Measurements from ENCODE around the gene DUOXA1. TPM values are rescaled to one million over a fixed set of nuclear protein-coding genes. Genes with fewer than 3 reads are reported as not detected.

Gene DUOXA1
- total RNA-seq, 1 donor from 2014 or later, result 6.6 TPM

DNA sequence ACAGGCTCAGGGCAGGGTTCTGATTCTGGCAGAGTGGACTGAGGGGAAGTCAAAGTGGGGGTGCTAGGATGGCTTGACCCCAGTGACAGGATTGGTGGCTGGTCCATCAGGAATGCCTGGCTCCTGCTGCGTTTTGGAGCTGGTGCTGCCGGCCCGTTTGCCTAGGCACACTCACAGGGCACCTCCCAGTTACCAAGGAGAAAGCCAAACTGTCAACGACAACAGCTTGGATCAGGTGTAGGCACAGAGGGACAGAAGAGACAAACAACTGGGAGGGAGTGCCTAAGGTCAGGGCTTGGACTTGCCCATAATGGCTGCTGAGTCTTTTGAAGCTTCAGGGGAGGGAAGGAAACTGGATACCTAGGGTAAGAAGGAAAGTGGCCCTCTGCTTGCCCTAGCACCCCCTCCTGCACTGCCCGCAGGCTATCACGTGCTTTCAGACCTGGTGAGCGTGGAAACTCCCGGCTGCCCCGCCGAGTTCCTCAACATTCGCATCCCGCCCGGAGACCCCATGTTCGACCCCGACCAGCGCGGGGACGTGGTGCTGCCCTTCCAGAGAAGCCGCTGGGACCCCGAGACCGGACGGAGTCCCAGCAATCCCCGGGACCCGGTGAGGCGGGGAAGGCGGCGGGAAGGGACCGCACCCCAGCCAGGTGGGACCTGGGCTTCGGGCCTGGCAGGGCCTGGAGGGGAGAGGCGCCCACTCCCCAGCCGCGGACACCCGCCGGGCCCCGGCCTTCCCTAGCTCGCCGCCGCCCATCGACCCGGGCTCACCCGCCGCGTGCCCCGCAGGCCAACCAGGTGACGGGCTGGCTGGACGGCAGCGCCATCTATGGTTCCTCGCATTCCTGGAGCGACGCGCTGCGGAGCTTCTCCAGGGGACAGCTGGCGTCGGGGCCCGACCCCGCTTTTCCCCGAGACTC is 5.3 kb upstream of the DUOXA1 start:
- TF ChIP-seq, protein P1, sequence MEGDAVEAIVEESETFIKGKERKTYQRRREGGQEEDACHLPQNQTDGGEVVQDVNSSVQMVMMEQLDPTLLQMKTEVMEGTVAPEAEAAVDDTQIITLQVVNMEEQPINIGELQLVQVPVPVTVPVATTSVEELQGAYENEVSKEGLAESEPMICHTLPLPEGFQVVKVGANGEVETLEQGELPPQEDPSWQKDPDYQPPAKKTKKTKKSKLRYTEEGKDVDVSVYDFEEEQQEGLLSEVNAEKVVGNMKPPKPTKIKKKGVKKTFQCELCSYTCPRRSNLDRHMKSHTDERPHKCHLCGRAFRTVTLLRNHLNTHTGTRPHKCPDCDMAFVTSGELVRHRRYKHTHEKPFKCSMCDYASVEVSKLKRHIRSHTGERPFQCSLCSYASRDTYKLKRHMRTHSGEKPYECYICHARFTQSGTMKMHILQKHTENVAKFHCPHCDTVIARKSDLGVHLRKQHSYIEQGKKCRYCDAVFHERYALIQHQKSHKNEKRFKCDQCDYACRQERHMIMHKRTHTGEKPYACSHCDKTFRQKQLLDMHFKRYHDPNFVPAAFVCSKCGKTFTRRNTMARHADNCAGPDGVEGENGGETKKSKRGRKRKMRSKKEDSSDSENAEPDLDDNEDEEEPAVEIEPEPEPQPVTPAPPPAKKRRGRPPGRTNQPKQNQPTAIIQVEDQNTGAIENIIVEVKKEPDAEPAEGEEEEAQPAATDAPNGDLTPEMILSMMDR (IDR thresholded peaks at IDR 0.05; ENCODE audit: unreplicated experiment), result no peak
- DNase-seq (ENCODE audit: low spot score in 2 of 2, unreplicated experiment in 2 of 2), result no peak
- H3K27ac Mint-ChIP-seq, result no peak overlapping the region
- H3K9me3 Mint-ChIP-seq, result no peaks in the 10 kb centered on the region
- H3K4me3 Mint-ChIP-seq, result peak overlapping the region; percentile 34
- H3K36me3 Mint-ChIP-seq, result no peaks in the 10 kb centered on the region
- peaks cover 14% of the 10 kb centered on the region for H3K4me1 Mint-ChIP-seq
- peaks cover 66% of the 10 kb centered on the region for H3K27me3 Mint-ChIP-seq (ENCODE audit: low read depth)

DNA sequence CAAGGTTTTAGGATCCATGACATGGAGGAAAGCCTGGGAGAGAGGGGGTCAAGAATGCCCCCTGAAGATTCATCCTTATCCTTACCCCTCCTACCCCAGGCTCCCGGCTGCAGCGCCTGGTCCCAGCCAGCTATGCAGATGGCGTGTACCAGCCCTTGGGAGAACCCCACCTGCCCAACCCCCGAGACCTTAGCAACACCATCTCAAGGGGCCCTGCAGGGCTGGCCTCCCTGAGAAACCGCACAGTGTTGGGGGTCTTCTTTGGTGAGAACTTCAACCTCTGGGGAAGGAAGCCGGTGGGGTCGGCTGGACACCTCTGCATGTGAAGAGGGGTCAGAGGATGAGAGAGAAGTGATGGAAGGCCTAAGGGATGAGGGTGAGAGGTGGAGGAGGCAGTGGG is 4.4 kb upstream of the DUOXA1 start:
- DNase-seq (ENCODE audit: low spot score in 2 of 2, unreplicated experiment in 2 of 2), result no peak
- Mint-ChIP-seq H3K9me3 (no peaks in the 10 kb centered on the region), H3K27ac (no peak overlapping the region), H3K4me1 (peaks cover 16% of the 10 kb centered on the region), H3K4me3 (no peak overlapping the region), H3K36me3 (no peaks in the 10 kb centered on the region), H3K27me3 (ENCODE audit: low read depth) (peaks cover 75% of the 10 kb centered on the region)
- TF ChIP-seq, protein P1 (IDR thresholded peaks at IDR 0.05; ENCODE audit: unreplicated experiment), result no peak

DNA sequence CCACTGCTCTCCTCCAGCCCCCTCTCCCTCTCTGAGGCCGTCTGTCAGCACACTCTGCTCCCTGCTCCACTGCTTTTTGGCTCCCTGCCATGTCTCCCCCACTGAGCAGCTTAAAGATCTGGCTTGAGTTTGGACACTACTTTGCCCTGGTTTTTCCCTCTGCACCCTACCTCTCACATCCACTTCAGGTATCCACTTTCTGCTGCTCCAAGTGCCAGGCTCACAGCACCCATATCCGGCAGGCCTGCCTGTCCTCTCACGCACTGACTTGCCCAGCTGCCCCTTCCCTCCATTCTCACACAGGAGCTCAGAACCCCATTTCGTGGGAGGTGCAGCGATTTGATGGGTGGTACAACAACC is 3.9 kb upstream of the DUOXA1 start:
- DNase-seq (ENCODE audit: low spot score in 2 of 2, unreplicated experiment in 2 of 2), result peak in 1 of 2 experiments; percentile 56
- TF ChIP-seq, protein P1 (IDR thresholded peaks at IDR 0.05; ENCODE audit: unreplicated experiment), result no peak
- no peak overlapping the region for H3K4me3 Mint-ChIP-seq

DNA sequence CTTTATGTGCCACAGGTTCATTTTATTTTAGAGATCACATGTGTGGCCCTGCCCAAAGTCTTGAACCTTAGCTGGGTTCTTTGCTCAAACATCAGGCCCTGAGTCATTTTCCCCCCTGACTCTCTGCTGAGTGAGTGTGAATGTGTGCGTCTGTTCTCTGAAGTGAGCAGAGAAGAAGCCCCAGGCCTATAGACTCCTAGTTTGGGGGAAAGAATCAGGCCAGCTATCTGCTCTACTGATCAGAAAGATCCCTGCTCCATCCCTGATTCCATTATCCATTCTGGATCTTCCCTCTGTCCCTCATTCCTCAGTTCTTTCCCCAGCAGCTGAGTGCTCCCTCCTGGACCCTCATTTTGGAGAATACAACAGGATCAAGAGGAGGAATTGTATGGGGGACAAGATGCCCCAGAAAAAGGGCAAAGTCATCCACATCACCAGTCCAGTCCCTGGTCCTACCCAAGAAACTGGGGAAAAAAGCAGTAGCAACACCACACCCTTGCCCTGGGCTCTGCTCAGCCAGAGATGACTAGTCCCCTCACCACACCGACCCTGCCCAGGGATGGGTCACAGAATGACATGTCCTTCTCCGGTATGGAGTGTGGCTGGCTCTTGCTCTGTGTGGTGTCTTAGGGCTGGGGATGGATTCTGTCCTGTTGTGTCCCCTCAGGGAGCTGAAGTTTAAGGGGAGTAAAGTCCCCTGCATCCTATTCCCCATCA is 3.3 kb upstream of the DUOXA1 start:
- H3K9me3 Mint-ChIP-seq, result no peaks in the 10 kb centered on the region
- H3K27ac Mint-ChIP-seq, result no peak overlapping the region
- no peak for DNase-seq (ENCODE audit: low spot score in 2 of 2, unreplicated experiment in 2 of 2)
- TF ChIP-seq, protein P1 (IDR thresholded peaks at IDR 0.05; ENCODE audit: unreplicated experiment), result no peak
- no peak overlapping the region for H3K4me3 Mint-ChIP-seq
- peaks cover 85% of the 10 kb centered on the region for H3K27me3 Mint-ChIP-seq (ENCODE audit: low read depth)
- no peaks in the 10 kb centered on the region for H3K36me3 Mint-ChIP-seq
- peaks cover 23% of the 10 kb centered on the region for H3K4me1 Mint-ChIP-seq

More for the DNA sequence above, 3.9 kb upstream of the DUOXA1 start:
- Mint-ChIP-seq H3K27ac (no peak overlapping the region), H3K9me3 (no peaks in the 10 kb centered on the region), H3K4me1 (peaks cover 21% of the 10 kb centered on the region), H3K36me3 (no peaks in the 10 kb centered on the region), H3K27me3 (ENCODE audit: low read depth) (peaks cover 80% of the 10 kb centered on the region)

DNA sequence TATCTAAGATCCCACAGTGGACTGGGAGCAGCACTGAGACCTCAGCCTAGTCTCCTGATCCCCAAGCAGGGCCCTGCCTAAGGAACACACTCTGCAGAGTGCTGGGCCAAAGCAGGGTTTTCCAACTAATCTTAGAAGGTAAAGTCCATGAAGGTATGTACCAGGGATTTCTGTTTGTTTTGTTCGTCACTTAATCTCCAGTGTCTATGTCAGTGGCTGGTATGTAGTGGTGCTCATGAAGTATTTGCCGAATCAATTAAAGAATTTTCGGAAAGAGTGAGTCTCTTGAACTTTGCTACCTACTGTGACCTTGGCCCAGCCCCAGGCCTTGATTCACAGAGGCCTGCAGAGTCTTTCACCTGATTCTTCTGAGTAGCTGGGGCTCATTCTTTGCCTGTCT is 1.8 kb upstream of the DUOXA1 start:
- Mint-ChIP-seq H3K27ac (no peak overlapping the region), H3K36me3 (no peaks in the 10 kb centered on the region), H3K4me3 (no peak overlapping the region), H3K9me3 (no peaks in the 10 kb centered on the region), H3K4me1 (peaks cover 23% of the 10 kb centered on the region), H3K27me3 (ENCODE audit: low read depth) (peaks cover 89% of the 10 kb centered on the region)
- no peak for DNase-seq (ENCODE audit: low spot score in 2 of 2, unreplicated experiment in 2 of 2)
- TF ChIP-seq, protein P1 (IDR thresholded peaks at IDR 0.05; ENCODE audit: unreplicated experiment), result no peak

Data from mesothelial cell of epicardium (in vitro differentiated cells).